ENCODE results near the gene PRDM16. TPM values are rescaled to one million over a fixed set of nuclear protein-coding genes. Genes with fewer than 3 reads are reported as not detected.

PRDM16 gene
- total RNA-seq, 1 donor from 2014 or later, result 18.3 TPM

DNA sequence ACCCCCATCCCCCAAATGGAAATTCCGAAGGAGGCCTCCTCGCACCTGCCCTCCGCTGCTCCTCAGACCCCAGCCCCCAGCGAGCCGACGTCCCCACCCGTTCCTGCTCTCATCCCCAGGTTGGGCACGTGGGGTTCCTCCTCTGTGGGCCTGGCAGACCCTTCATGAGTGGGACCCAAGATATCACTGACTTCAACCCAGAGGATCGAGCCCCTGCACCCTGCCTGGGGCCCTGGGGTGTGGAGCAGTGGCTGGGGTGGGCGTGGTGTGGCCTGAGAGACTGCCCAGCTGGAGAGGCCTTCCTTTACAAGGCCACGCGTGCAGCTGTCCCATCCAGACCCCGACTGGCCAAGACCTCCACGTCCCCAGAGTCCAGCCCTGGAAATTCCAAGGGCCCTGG lies 367.9 kb downstream of the PRDM16 start:
- Mint-ChIP-seq H3K4me1 (ENCODE audit: low read depth) (no peaks in the 10 kb centered on the region), H3K27ac (ENCODE audit: unreplicated experiment) (no peak overlapping the region), H3K27me3 (ENCODE audit: low read depth) (peaks cover 17% of the 10 kb centered on the region), H3K9me3 (ENCODE audit: low read depth) (no peaks in the 10 kb centered on the region), H3K36me3 (ENCODE audit: low read depth) (peaks cover 13% of the 10 kb centered on the region), H3K4me3 (ENCODE audit: unreplicated experiment) (no peak overlapping the region)
- DNase-seq (ENCODE audit: low spot score), result peak; percentile 85
- TF ChIP-seq, protein P1, sequence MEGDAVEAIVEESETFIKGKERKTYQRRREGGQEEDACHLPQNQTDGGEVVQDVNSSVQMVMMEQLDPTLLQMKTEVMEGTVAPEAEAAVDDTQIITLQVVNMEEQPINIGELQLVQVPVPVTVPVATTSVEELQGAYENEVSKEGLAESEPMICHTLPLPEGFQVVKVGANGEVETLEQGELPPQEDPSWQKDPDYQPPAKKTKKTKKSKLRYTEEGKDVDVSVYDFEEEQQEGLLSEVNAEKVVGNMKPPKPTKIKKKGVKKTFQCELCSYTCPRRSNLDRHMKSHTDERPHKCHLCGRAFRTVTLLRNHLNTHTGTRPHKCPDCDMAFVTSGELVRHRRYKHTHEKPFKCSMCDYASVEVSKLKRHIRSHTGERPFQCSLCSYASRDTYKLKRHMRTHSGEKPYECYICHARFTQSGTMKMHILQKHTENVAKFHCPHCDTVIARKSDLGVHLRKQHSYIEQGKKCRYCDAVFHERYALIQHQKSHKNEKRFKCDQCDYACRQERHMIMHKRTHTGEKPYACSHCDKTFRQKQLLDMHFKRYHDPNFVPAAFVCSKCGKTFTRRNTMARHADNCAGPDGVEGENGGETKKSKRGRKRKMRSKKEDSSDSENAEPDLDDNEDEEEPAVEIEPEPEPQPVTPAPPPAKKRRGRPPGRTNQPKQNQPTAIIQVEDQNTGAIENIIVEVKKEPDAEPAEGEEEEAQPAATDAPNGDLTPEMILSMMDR (IDR thresholded peaks at IDR 0.05), result no peak

- H3K27ac Mint-ChIP-seq (ENCODE audit: unreplicated experiment), result no peak overlapping the region
- DNase-seq (ENCODE audit: low spot score), result peak; percentile 81
- no peak overlapping the region for H3K4me3 Mint-ChIP-seq (ENCODE audit: unreplicated experiment)
- TF ChIP-seq, protein P1 (IDR thresholded peaks at IDR 0.05), result no peak
- peaks cover 27% of the 10 kb centered on the region for H3K27me3 Mint-ChIP-seq (ENCODE audit: low read depth)
- H3K9me3 Mint-ChIP-seq (ENCODE audit: low read depth), result no peaks in the 10 kb centered on the region
- H3K4me1 Mint-ChIP-seq (ENCODE audit: low read depth), result no peaks in the 10 kb centered on the region
- H3K36me3 Mint-ChIP-seq (ENCODE audit: low read depth), result peaks cover 10% of the 10 kb centered on the region
Observed at GRCh38 chr1:3438661-3439180, 369.7 kb downstream of the PRDM16 start.

GRCh38 chr1:3439346-3440299 lies 370.6 kb downstream of the PRDM16 start:
- TF ChIP-seq, protein P1 (IDR thresholded peaks at IDR 0.05), result no peak
- H3K36me3 Mint-ChIP-seq (ENCODE audit: low read depth), result peaks cover 7% of the 10 kb centered on the region
- DNase-seq (ENCODE audit: low spot score), result peak; percentile 84
- H3K27ac Mint-ChIP-seq (ENCODE audit: unreplicated experiment), result no peak overlapping the region
- H3K4me3 Mint-ChIP-seq (ENCODE audit: unreplicated experiment), result no peak overlapping the region
- peaks cover 29% of the 10 kb centered on the region for H3K27me3 Mint-ChIP-seq (ENCODE audit: low read depth)
- no peaks in the 10 kb centered on the region for H3K4me1 Mint-ChIP-seq (ENCODE audit: low read depth)
- H3K9me3 Mint-ChIP-seq (ENCODE audit: low read depth), result no peaks in the 10 kb centered on the region

DNA sequence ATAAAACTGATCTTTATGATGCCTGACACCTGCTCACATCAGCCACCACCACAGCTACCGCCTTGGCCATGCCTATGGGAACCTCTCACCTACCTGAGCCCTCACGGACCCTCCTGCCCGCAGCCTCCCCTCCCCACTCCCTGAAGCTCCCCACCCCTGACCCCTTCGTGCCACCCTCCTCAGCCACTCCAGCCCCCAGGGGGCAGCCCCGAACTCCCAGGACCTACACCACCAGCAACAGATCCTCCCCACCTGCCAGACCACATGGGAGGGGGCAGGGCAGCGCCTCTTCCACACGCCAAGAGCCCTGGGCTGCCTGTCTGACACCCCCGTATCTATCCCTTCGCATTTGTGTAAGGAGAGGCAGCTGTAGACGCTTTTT lies 371.3 kb downstream of the PRDM16 start:
- DNase-seq (ENCODE audit: low spot score), result peak; percentile 69
- H3K36me3 Mint-ChIP-seq (ENCODE audit: low read depth), result peaks cover 7% of the 10 kb centered on the region
- no peak overlapping the region for H3K27ac Mint-ChIP-seq (ENCODE audit: unreplicated experiment)
- H3K9me3 Mint-ChIP-seq (ENCODE audit: low read depth), result peaks cover 4% of the 10 kb centered on the region
- H3K4me1 Mint-ChIP-seq (ENCODE audit: low read depth), result no peaks in the 10 kb centered on the region
- TF ChIP-seq, protein P1 (IDR thresholded peaks at IDR 0.05), result no peak
- no peak overlapping the region for H3K4me3 Mint-ChIP-seq (ENCODE audit: unreplicated experiment)
- H3K27me3 Mint-ChIP-seq (ENCODE audit: low read depth), result peaks cover 29% of the 10 kb centered on the region

DNA sequence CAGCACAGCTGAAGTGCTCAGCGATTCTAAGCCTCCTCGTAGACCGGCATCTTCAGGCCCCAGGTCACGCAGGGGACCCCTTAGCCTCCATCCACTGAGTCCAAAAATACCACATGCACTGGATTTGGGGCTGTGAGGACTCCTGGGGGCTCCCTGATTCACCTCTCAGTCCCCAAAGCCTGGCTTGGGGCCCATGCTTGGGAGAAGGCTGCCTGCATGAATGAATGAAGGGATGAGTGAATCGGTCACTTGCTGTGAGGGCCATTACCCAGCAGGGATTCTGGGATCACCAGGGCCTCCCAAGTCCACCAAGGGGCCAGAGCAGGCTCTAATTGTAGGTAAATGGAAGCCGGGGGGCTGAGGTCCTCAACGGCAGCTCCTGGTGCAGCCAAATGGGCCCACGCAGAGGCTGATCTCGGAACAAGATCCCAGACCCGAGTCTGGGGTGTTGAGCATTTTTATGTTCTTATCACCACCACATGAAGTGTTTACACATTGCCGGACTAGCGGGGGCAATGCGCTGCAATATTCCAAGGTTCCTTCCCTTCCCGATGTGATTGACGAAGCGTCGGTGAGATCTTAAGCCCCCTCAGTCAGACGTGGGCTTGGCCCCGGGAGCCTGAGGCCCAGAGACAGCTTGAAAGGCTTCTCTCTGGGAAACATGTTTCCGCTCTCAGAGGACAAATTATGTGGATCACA lies 371.9 kb downstream of the PRDM16 start:
- no peak overlapping the region for H3K4me3 Mint-ChIP-seq (ENCODE audit: unreplicated experiment)
- peak; percentile 51 for DNase-seq (ENCODE audit: low spot score)
- peaks cover 29% of the 10 kb centered on the region for H3K27me3 Mint-ChIP-seq (ENCODE audit: low read depth)
- no peak overlapping the region for H3K27ac Mint-ChIP-seq (ENCODE audit: unreplicated experiment)
- peaks cover 8% of the 10 kb centered on the region for H3K36me3 Mint-ChIP-seq (ENCODE audit: low read depth)
- H3K9me3 Mint-ChIP-seq (ENCODE audit: low read depth), result peaks cover 6% of the 10 kb centered on the region
- TF ChIP-seq, protein P1 (IDR thresholded peaks at IDR 0.05), result no peak
- no peaks in the 10 kb centered on the region for H3K4me1 Mint-ChIP-seq (ENCODE audit: low read depth)
